ENCODE data around the gene COL25A1.

- TF ChIP-seq POLR2A (IDR thresholded peaks at IDR 0.05), result no peak
- no peak for TF ChIP-seq CTCF (IDR thresholded peaks at IDR 0.05)
These were observed 116.0 kb downstream of the COL25A1 start for GRCh38 chr4:109186458-109186945.

Data from upper lobe of left lung (tissue), 4 donors.